HepG2 (cell line): ENCODE results near the gene WWC1. TPM values are rescaled to one million over a fixed set of nuclear protein-coding genes. Genes with fewer than 3 reads are reported as not detected.

Experiments
- ATAC-seq: fragments of 200-7000 bp; cut with Tn5 transposase; 3 replicates; pipeline ENCODE4 v1.9.1; 2020; ENCODE audit warnings: mild to moderate bottlenecking, moderate library complexity
- BruUV-seq: library from RNA; stranded (reverse); fragments of 400-500 nt; replicated peaks from 2 replicates; lab custom pipeline; 2021; lab: Mats Ljungman, UMichigan
- CTCF ChIA-PET: fragments of 300-600 bp; formaldehyde crosslinking; extraction: SDS; loops from one replicate; lab custom pipeline; 2021; ENCODE audit warnings: low total read pairs, inconsistent platforms, low intra/inter-chr PET ratio; lab: Yijun Ruan, JAX
- POLR2A ChIA-PET: fragments of 350-600 bp; sonication (Branson Sonifier 250); formaldehyde crosslinking; loops from one replicate; lab custom pipeline; 2020; ENCODE audit warnings: antibody characterized with exemption, inconsistent platforms; lab: Yijun Ruan, JAX
- DNase-seq: peaks from one replicate; pipeline ENCODE4 v3.0.0-alpha.2; 2015; ENCODE audit warnings: low spot score
- FAIRE-seq: peaks from 3 replicates; lab custom pipeline; 2011; peaks lifted over from hg19 to GRCh38; lab: Jason Lieb, UNC
- H2AFZ ChIP-seq: one replicate; pipeline ENCODE4 v1.6.1; 2011; ENCODE audit warnings: low read length, inconsistent platforms
- H3K27ac ChIP-seq: fragments of 300-600 bp; 3 replicates; pipeline ENCODE4 v1.8.0; 2011; ENCODE audit warnings: mixed run types, mild to moderate bottlenecking, mixed read lengths, low read length, inconsistent platforms; ENCODE audit not compliant: insufficient read depth; ENCODE audit errors: extremely low read length
- H3K27me3 ChIP-seq, 2 experiments: fragments of 200-600 bp in 1 of 2; 2 replicates in 1 of 2; 3 replicates in 1 of 2; pipeline versions ENCODE4 v1.6.0 to v1.8.0; 2011; ENCODE audit warnings: low read length in 2 of 2, mild to moderate bottlenecking in 2 of 2, moderate library complexity in 2 of 2, inconsistent platforms in 1 of 2; ENCODE audit not compliant: insufficient read depth in 2 of 2, control insufficient read depth in 1 of 2
- H3K36me3 ChIP-seq, 2 experiments: fragments of 200-600 bp in 1 of 2; replicated peaks in 1 of 2; 2 replicates in 1 of 2; 3 replicates in 1 of 2; pipeline versions ENCODE4 v1.5.1 to v1.8.0; 2011; ENCODE audit warnings: low read length in 2 of 2, inconsistent platforms in 1 of 2; ENCODE audit not compliant: insufficient read depth in 2 of 2, control insufficient read depth in 1 of 2
- H3K4me1 ChIP-seq: 2 replicates; pipeline ENCODE4 v1.5.1; 2012; ENCODE audit warnings: low read length, inconsistent platforms; ENCODE audit not compliant: insufficient read depth
- H3K4me2 ChIP-seq: 2 replicates; pipeline ENCODE4 v1.6.0; 2011; ENCODE audit warnings: low read depth, low read length, inconsistent platforms
- H3K4me3 ChIP-seq, 3 experiments: fragments of 200-600 bp in 1 of 3; sonication (generic), shearing (Covaris generic) in 1 of 3; replicated peaks in 1 of 3; 2 replicates each; pipeline ENCODE4 v1.5.1; 2011 to 2016; ENCODE audit warnings: low read length in 3 of 3, inconsistent platforms in 2 of 3, low read depth in 2 of 3, mild to moderate bottlenecking in 2 of 3, control low read depth in 1 of 3, mixed read lengths in 1 of 3; ENCODE audit not compliant: insufficient read depth in 1 of 3
- H3K79me2 ChIP-seq: one replicate; pipeline ENCODE4 v1.6.1; 2011; ENCODE audit warnings: low read length, inconsistent platforms; ENCODE audit not compliant: insufficient read depth
- H3K9ac ChIP-seq: 2 replicates; pipeline ENCODE4 v1.6.0; 2011; ENCODE audit warnings: mild to moderate bottlenecking, low read depth, low read length, inconsistent platforms; ENCODE audit not compliant: insufficient read depth
- H3K9me3 ChIP-seq: 2 replicates; pipeline ENCODE4 v1.5.1; 2012; ENCODE audit warnings: mild to moderate bottlenecking, low read length
- H4K20me1 ChIP-seq: 2 replicates; pipeline ENCODE4 v1.6.0; 2011; ENCODE audit warnings: inconsistent platforms, mild to moderate bottlenecking, low read length, moderate library complexity; ENCODE audit not compliant: insufficient read depth
- CEBPB ChIP-seq: IDR thresholded peaks from 2 replicates; pipeline ENCODE4 v1.6.1; 2011; ENCODE audit warnings: low read depth, low read length, improper control_type of control experiment, borderline replicate concordance
- EHMT2 ChIP-seq: fragments of 200-600 bp; sonication (generic); IDR thresholded peaks from 2 replicates; pipeline ENCODE4 v1.7.0; 2017; ENCODE audit warnings: antibody characterized with exemption, low read depth, low read length, borderline replicate concordance
- ESRRA ChIP-seq: sonication (generic); formaldehyde crosslinking; IDR thresholded peaks from 2 replicates; pipeline ENCODE4 v1.5.1; 2020; ENCODE audit warnings: mild to moderate bottlenecking, low read depth, missing genetic modification reagents
- FOXP4 ChIP-seq: sonication (generic); formaldehyde crosslinking; IDR thresholded peaks from 2 replicates; pipeline ENCODE4 v1.4.0; 2020; ENCODE audit warnings: missing genetic modification reagents
- HDAC6 ChIP-seq: fragments of 200-600 bp; sonication (generic); IDR thresholded peaks from 2 replicates; pipeline ENCODE4 v1.7.0; 2017; ENCODE audit warnings: mild to moderate bottlenecking, antibody characterized with exemption, low read length, low read depth
- HIC2 ChIP-seq: sonication (generic); formaldehyde crosslinking; IDR thresholded peaks from 2 replicates; pipeline ENCODE4 v1.9.0; 2022; ENCODE audit warnings: low read depth, missing genetic modification reagents
- HNRNPUL1 ChIP-seq: fragments of 200-400 bp; formaldehyde crosslinking; IDR thresholded peaks from 2 replicates; pipeline ENCODE4 v1.6.1; 2017; ENCODE audit warnings: low read depth, mild to moderate bottlenecking, low read length, moderate library complexity
- KMT2B ChIP-seq: IDR thresholded peaks from 2 replicates; pipeline ENCODE4 v1.6.1; 2016; ENCODE audit warnings: missing genetic modification reagents, missing compliant biosample characterization
- LCORL ChIP-seq, 2 experiments: fragments of 450-650 bp in 1 of 2; sonication (generic) in 1 of 2; formaldehyde crosslinking in 1 of 2; IDR thresholded peaks; 2 replicates each; pipeline versions ENCODE4 v1.5.0 to v1.6.1; 2017 to 2020; ENCODE audit warnings: antibody characterized with exemption in 1 of 2, missing genetic modification reagents in 1 of 2
- MZF1 ChIP-seq: sonication (generic); formaldehyde crosslinking; IDR thresholded peaks from 2 replicates; pipeline ENCODE4 v1.8.1; 2023; ENCODE audit warnings: mild to moderate bottlenecking, missing genetic modification reagents, borderline replicate concordance
- SALL2 ChIP-seq: sonication (generic); formaldehyde crosslinking; IDR thresholded peaks from 2 replicates; pipeline ENCODE4 v1.8.1; 2023; ENCODE audit warnings: mild to moderate bottlenecking, missing genetic modification reagents, inconsistent platforms
- SKI ChIP-seq: fragments of 450-650 bp; IDR thresholded peaks from one replicate; pipeline ENCODE4 v1.6.1; 2018; ENCODE audit warnings: mild to moderate bottlenecking; ENCODE audit not compliant: partially characterized antibody
- TBX2 ChIP-seq: sonication (generic); formaldehyde crosslinking; IDR thresholded peaks from 2 replicates; pipeline ENCODE4 v1.5.0; 2020; ENCODE audit warnings: missing genetic modification reagents, mild to moderate bottlenecking, borderline replicate concordance
- TGIF2 ChIP-seq: IDR thresholded peaks from 2 replicates; pipeline ENCODE4 v1.6.1; 2016; ENCODE audit warnings: control low read depth, missing compliant biosample characterization
- TSC22D2 ChIP-seq: sonication (generic); formaldehyde crosslinking; IDR thresholded peaks from 2 replicates; pipeline ENCODE4 v1.5.1; 2020; ENCODE audit warnings: missing genetic modification reagents, mild to moderate bottlenecking, borderline replicate concordance
- ZIK1 ChIP-seq: sonication (generic); formaldehyde crosslinking; IDR thresholded peaks from 2 replicates; pipeline ENCODE4 v1.5.0; 2020; ENCODE audit warnings: mild to moderate bottlenecking, low read depth, missing genetic modification reagents, borderline replicate concordance
- ZNF138 ChIP-seq: sonication (generic); formaldehyde crosslinking; IDR thresholded peaks from 2 replicates; pipeline ENCODE4 v1.5.0; 2020; ENCODE audit warnings: mild to moderate bottlenecking, low read depth, missing genetic modification reagents
- ZNF256 ChIP-seq: sonication (generic); formaldehyde crosslinking; conservative IDR thresholded peaks from 2 replicates; pipeline ENCODE4 v1.4.0; 2020; ENCODE audit warnings: missing genetic modification reagents
- ZNF547 ChIP-seq: sonication (generic); formaldehyde crosslinking; IDR thresholded peaks from 2 replicates; pipeline ENCODE4 v1.5.1; 2020; ENCODE audit warnings: mild to moderate bottlenecking, missing genetic modification reagents
- ZNF614 ChIP-seq: IDR thresholded peaks from 2 replicates; pipeline ENCODE4 v1.6.1; 2018; ENCODE audit warnings: missing biosample characterization, missing genetic modification reagents, inconsistent platforms, borderline replicate concordance
- WGBS: methylation state at CpG from one replicate; pipeline ENCODE4 v1.1.6; 2017; ENCODE audit warnings: low lambda C conversion rate; 5-methylcytosine and 5-hydroxymethylcytosine counted together
- in situ Hi-C: cut with HindIII; loops from 2 replicates; pipeline ENCODE4 v1.10.0; 2017; ENCODE audit warnings: low pct_unique_long_range_greater_than_20kb; ENCODE audit not compliant: extremely low pct_ligation_motif_present
- intact Hi-C: fragments of 100-400 bp; cut with micrococcal nuclease; formaldehyde crosslinking; loops from one replicate; pipeline ENCODE4 v1.10.0; 2022; ENCODE audit not compliant: unreplicated experiment
- polyA plus RNA-seq, 8 experiments: library from polyadenylated mRNA; depleted of rRNA in 3 of 8; stranded (reverse) in 7 of 8; unstranded in 1 of 8; fragments of >200 nt; fragmentation: Illumina TruSeq in 4 of 8; extraction: Trizol in 4 of 8; gene quantifications; 2 replicates each; pipeline versions ENCODE4 v1.2.1 to v1.2.3, GENCODE V29; 2011 to 2016; ENCODE audit warnings: low read depth in 4 of 8, missing spikeins in 1 of 8, mixed read lengths in 1 of 8; ENCODE audit not compliant: insufficient read depth in 1 of 8
- total RNA-seq, 5 experiments: library from RNA; depleted of rRNA; stranded (reverse); fragments of >200 nt; fragmentation: Illumina TruSeq; extraction: Trizol; gene quantifications; 2 replicates each; pipeline ENCODE4 v1.2.3, GENCODE V29; 2016; ENCODE audit warnings: low read depth in 1 of 5

Gene WWC1
- total and polyA plus RNA-seq, 2 of the 13 experiments (the other 11 are each of a cell fraction or from before 2014, with no cell fraction given), result 8.3 to 17.9 TPM

- Histone ChIP-seq H3K9ac (no peak overlapping the region), H3K79me2 (peaks cover 19% of the 10 kb centered on the region), H3K36me3 (peaks cover 0 to 3% of the 10 kb centered on the region in 2 experiments; a peak in 1 of 5 replicates), H4K20me1 (no peaks in the 10 kb centered on the region), H3K4me2 (peak overlapping the region; percentile 64), H3K9me3 (no peaks in the 10 kb centered on the region), H3K27ac (peak overlapping the region; percentile 51), H2AFZ (no peak overlapping the region), H3K27me3 (no peaks in the 10 kb centered on the region), H3K4me3 (peak overlapping the region in 1 of 3 experiments; percentile 23; a peak in 1 of 6 replicates), H3K4me1 (peaks cover 65% of the 10 kb centered on the region)
- intact Hi-C loops, result no loop called here
- peak; percentile 81 for DNase-seq
- FAIRE-seq, result peak; percentile 92
- ChIA-PET POLR2A (no interaction called here), CTCF (no interaction called here)
- WGBS, result 19% methylated on average over 6 of the region's 6 CpGs
- in situ Hi-C loops, result no loop called here
- BruUV-seq, result no TSS peak
- ATAC-seq, result peak; percentile 84
- TF ChIP-seq HNRNPUL1 (no peak), ZNF614 (CRISPR knock-in tag) (peak; percentile 41; the same call in 1 of the 2 replicates), HDAC6 (no peak), ZNF256 (CRISPR knock-in tag) (no peak), CEBPB (peak; percentile 84), MZF1 (CRISPR knock-in tag) (no peak), HIC2 (no peak), LCORL (IDR thresholded peaks at IDR 0.05) (no peak), LCORL (CRISPR knock-in tag; IDR thresholded peaks at IDR 0.05) (peak; percentile 77; the same call in 1 of the 2 replicates), SKI (no peak), ZIK1 (CRISPR knock-in tag) (no peak), FOXP4 (peak; percentile 43; the same call in 1 of the 2 replicates), TGIF2 (CRISPR knock-in tag) (no peak), ZNF547 (no peak), TBX2 (CRISPR knock-in tag) (peak; percentile 69), SALL2 (no peak), ZNF138 (CRISPR knock-in tag) (no peak), KMT2B (no peak), TSC22D2 (CRISPR knock-in tag) (no peak), ESRRA (CRISPR knock-in tag) (no peak), EHMT2 (no peak)
These were observed 17.6 kb downstream of the WWC1 start for GRCh38 chr5:168308976-168309598.
